ENCODE results near the gene SCAMP1.

The SCAMP1 gene

GRCh38 chr5:78512435-78512834 is 152.0 kb downstream of the SCAMP1 start:
- no peak for DNase-seq (ENCODE audit: low read depth)

GRCh38 chr5:78513441-78513840 is 153.0 kb downstream of the SCAMP1 start:
- DNase-seq (ENCODE audit: low read depth) = no peak

- DNase-seq (ENCODE audit: low read depth) = no peak
These were observed 154.3 kb downstream of the SCAMP1 start for GRCh38 chr5:78514427-78515330.

GRCh38 chr5:78515670-78516069 is 155.3 kb downstream of the SCAMP1 start:
- DNase-seq (ENCODE audit: low read depth) = no peak

- DNase-seq (ENCODE audit: low read depth) = no peak
These were observed 158.2 kb downstream of the SCAMP1 start for GRCh38 chr5:78518365-78519197.

GRCh38 chr5:78519198-78519941 is 159.0 kb downstream of the SCAMP1 start:
- no peak for DNase-seq (ENCODE audit: low read depth)

GRCh38 chr5:78521455-78521854 is 161.0 kb downstream of the SCAMP1 start:
- DNase-seq (ENCODE audit: low read depth) = no peak

- DNase-seq (ENCODE audit: low read depth) = no peak
These were observed 162.3 kb downstream of the SCAMP1 start for GRCh38 chr5:78522476-78523260.

- no peak for DNase-seq (ENCODE audit: low read depth)
These were observed 163.1 kb downstream of the SCAMP1 start for GRCh38 chr5:78523314-78524193.

- DNase-seq (ENCODE audit: low read depth) = no peak
These were observed 165.7 kb downstream of the SCAMP1 start for GRCh38 chr5:78526049-78526525.

- DNase-seq (ENCODE audit: low read depth) = no peak
These were observed 166.8 kb downstream of the SCAMP1 start for GRCh38 chr5:78527054-78527859.

GRCh38 chr5:78527925-78528324 is 167.5 kb downstream of the SCAMP1 start:
- DNase-seq (ENCODE audit: low read depth) = no peak

Measured in HS-5 (cell line).